Measurements from ENCODE around the gene PDE3A. TPM values are rescaled to one million over a fixed set of nuclear protein-coding genes. Genes with fewer than 3 reads are reported as not detected.

Gene PDE3A
- total and polyA plus RNA-seq, 2 donors from 2014 or later = 3.3 to 18.3 TPM

GRCh38 chr12:20442322-20442721 is 74.0 kb downstream of the PDE3A start:
- intact Hi-C loops (cut with DNase I) = no loop called here

GRCh38 chr12:20443255-20443654 is 74.9 kb downstream of the PDE3A start:
- FAIRE-seq = no peak
- H3K27ac ChIP-seq (ENCODE audit: low read depth in 2 of 2, low read length in 2 of 2) = no peak overlapping the region
- H3K4me3 ChIP-seq (ENCODE audit: low read length in 3 of 3) = no peak overlapping the region

More at GRCh38 chr12:20442322-20442721, 74.0 kb downstream of the PDE3A start:
- Histone ChIP-seq H3K4me3 (ENCODE audit: low read length in 3 of 3) (no peak overlapping the region), H3K36me3 (ENCODE audit: control insufficient read depth in 2 of 3, insufficient read depth in 3 of 3, low read length in 3 of 3) (no peaks in the 10 kb centered on the region), H3K9me3 (ENCODE audit: control insufficient read depth in 2 of 3, insufficient read depth in 1 of 3, low read length in 3 of 3) (no peaks in the 10 kb centered on the region), H3K27ac (ENCODE audit: low read depth in 2 of 2, low read length in 2 of 2) (no peak overlapping the region), H3K9ac (ENCODE audit: low read length in 3 of 3) (no peak overlapping the region), H3K27me3 (ENCODE audit: control insufficient read depth, insufficient read depth, low read length) (no peaks in the 10 kb centered on the region), H3K4me1 (ENCODE audit: control insufficient read depth in 2 of 3, insufficient read depth in 2 of 3, low read depth in 1 of 3, low read length in 3 of 3) (no peaks in the 10 kb centered on the region)
- no peak for FAIRE-seq
- DNase-seq = no peak
- no peak for TF ChIP-seq CTCF (IDR thresholded peaks at IDR 0.05; ENCODE audit: borderline replicate concordance, extremely low read depth, insufficient read depth)

GRCh38 chr12:20443792-20444191 is 75.5 kb downstream of the PDE3A start:
- DNase-seq (no peak), FAIRE-seq (no peak)
- H3K4me3 ChIP-seq (ENCODE audit: low read length in 3 of 3) = no peak overlapping the region
- H3K27me3 ChIP-seq (ENCODE audit: control insufficient read depth, insufficient read depth, low read length) = no peaks in the 10 kb centered on the region
- no peaks in the 10 kb centered on the region for H3K9me3 ChIP-seq (ENCODE audit: control insufficient read depth in 2 of 3, insufficient read depth in 1 of 3, low read length in 3 of 3)
- H3K36me3 ChIP-seq (ENCODE audit: control insufficient read depth in 2 of 3, insufficient read depth in 3 of 3, low read length in 3 of 3) = no peaks in the 10 kb centered on the region
- TF ChIP-seq CTCF (IDR thresholded peaks at IDR 0.05; ENCODE audit: borderline replicate concordance, extremely low read depth, insufficient read depth) = no peak
- no peak overlapping the region for H3K27ac ChIP-seq (ENCODE audit: low read depth in 2 of 2, low read length in 2 of 2)
- no peaks in the 10 kb centered on the region for H3K4me1 ChIP-seq (ENCODE audit: control insufficient read depth in 2 of 3, insufficient read depth in 2 of 3, low read depth in 1 of 3, low read length in 3 of 3)
- no peak overlapping the region for H3K9ac ChIP-seq (ENCODE audit: low read length in 3 of 3)
- intact Hi-C loops (cut with DNase I) = no loop called here

More at GRCh38 chr12:20443255-20443654, 74.9 kb downstream of the PDE3A start:
- H3K9ac ChIP-seq (ENCODE audit: low read length in 3 of 3) = no peak overlapping the region
- no peaks in the 10 kb centered on the region for H3K4me1 ChIP-seq (ENCODE audit: control insufficient read depth in 2 of 3, insufficient read depth in 2 of 3, low read depth in 1 of 3, low read length in 3 of 3)
- DNase-seq = no peak
- H3K36me3 ChIP-seq (ENCODE audit: control insufficient read depth in 2 of 3, insufficient read depth in 3 of 3, low read length in 3 of 3) = no peaks in the 10 kb centered on the region
- H3K27me3 ChIP-seq (ENCODE audit: control insufficient read depth, insufficient read depth, low read length) = no peaks in the 10 kb centered on the region
- no peaks in the 10 kb centered on the region for H3K9me3 ChIP-seq (ENCODE audit: control insufficient read depth in 2 of 3, insufficient read depth in 1 of 3, low read length in 3 of 3)
- intact Hi-C loops (cut with DNase I) = no loop called here
- TF ChIP-seq CTCF (IDR thresholded peaks at IDR 0.05; ENCODE audit: borderline replicate concordance, extremely low read depth, insufficient read depth) = no peak

- no peaks in the 10 kb centered on the region for H3K4me1 ChIP-seq (ENCODE audit: control insufficient read depth in 2 of 3, insufficient read depth in 2 of 3, low read depth in 1 of 3, low read length in 3 of 3)
- FAIRE-seq (no peak), DNase-seq (no peak)
- H3K27ac ChIP-seq (ENCODE audit: low read depth in 2 of 2, low read length in 2 of 2) = no peak overlapping the region
- no peaks in the 10 kb centered on the region for H3K27me3 ChIP-seq (ENCODE audit: control insufficient read depth, insufficient read depth, low read length)
- no peak overlapping the region for H3K9ac ChIP-seq (ENCODE audit: low read length in 3 of 3)
- H3K36me3 ChIP-seq (ENCODE audit: control insufficient read depth in 2 of 3, insufficient read depth in 3 of 3, low read length in 3 of 3) = no peaks in the 10 kb centered on the region
- no peaks in the 10 kb centered on the region for H3K9me3 ChIP-seq (ENCODE audit: control insufficient read depth in 2 of 3, insufficient read depth in 1 of 3, low read length in 3 of 3)
- intact Hi-C loops (cut with DNase I) = no loop called here
- H3K4me3 ChIP-seq (ENCODE audit: low read length in 3 of 3) = no peak overlapping the region
- TF ChIP-seq CTCF (IDR thresholded peaks at IDR 0.05; ENCODE audit: borderline replicate concordance, extremely low read depth, insufficient read depth) = no peak
Measured at GRCh38 chr12:20444595-20445170, 76.3 kb downstream of the PDE3A start.

All from kidney (tissue), 14 donors.